Inflammatory macrophage treated with lipopolysaccharide for 4 hours (primary cell): ENCODE results near the gene LDHD.

Experiments used
- DNase-seq: peaks from one replicate; pipeline ENCODE4 v3.0.0-alpha.2; 2020

The LDHD gene

DNA sequence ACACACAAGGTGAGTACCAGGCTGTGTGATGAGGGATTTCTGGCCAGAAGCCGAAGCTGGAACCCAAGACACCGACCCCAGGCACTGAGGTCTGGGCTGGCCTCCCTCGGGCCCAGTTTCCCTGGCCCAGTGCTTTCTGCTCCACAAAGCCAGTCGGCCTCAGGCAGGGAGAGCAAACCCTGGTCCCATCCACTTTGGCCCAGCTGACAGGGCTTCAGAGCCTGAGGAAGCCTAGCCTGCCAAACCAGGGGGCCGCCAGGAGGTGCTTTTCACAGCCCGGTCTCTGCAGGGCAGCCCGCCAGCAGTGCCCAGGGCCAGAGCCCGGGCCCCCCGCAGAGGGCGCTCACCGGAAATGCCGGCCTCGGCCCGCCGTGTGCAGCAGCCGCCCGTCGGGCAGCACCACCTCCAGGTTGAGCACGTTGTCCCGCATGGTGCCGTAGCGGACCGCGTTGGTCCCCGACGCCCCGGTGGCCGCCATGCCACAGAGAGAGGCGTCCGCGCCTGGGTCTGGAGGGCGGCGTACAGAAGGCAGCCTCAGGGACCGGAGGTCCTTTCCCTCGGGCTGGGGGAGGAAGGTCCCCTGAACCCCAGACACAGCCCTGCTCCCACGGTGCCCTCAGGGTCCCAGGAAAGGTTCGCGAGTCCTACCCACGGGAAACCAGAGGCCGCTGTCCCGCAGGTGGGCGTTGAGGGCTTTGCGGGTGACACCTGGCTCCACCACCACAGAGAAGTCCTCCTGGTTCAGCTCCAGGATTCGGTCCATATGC lies 2.2 kb downstream of the LDHD start:
- no peak for DNase-seq

DNA sequence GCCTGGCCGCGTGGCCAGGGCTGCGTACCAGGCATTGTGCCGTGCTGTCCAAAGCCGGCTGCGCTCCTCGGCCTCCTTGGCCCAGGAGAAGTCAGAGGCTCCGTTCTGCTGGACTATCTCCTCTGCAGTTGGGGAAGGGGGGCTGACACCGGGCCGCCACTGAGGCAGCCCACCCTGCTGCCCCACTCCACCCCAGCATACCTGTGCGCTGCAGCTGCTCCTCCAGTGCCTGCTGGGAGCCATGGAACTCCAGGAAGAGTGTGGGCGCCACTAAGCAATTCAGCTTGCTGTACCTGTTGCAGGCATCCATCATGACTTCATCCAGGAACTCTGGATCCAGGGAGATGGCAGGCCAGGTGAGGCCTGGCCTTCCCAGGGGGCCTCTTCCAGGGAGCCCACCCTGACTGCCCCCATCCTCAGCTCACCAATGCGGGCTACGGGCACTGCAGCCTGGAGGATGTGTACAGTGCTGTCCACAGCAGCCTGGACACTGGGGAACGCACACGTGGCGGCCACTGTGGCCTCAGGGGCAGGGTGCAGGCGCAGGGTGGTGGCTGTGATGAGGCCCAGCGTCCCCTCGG lies 2.9 kb downstream of the LDHD start:
- no peak for DNase-seq

DNA sequence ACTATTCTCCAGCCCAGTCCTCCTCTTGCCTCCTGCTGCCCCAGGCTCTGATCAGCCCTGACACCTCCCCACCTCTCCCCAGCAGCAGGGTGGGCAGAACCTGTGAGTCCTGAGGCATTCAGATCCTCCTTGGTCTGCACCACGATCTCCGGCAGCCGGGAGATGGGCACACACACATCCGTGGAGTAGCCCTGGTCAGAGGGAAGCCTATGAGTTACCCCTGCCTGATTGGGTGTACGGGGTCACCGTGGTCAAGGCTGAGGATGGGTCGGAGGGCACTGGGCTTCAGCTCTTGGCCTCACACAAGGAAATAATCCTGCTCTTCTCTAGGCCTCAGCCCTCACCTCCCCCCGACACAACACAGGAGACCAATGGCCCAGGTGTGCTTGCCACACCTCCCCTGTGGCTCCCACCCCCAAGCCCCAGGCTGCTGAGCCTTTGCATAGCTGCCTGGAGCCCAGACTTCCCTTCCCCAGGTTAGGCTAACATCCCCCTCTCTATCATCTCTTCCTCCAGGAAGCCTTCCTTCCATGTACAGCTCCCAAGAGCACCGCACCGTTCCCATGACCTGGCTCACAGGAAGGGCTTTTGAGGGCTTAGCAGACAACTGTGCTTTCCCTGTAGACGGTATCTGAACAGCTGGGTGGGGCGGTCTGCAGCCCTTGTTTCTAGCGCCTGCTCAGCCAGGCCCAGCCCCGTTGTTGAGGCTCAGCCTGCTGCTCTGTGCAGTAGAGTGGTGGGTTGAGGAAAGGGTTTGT lies 3.7 kb downstream of the LDHD start:
- no peak for DNase-seq

DNA sequence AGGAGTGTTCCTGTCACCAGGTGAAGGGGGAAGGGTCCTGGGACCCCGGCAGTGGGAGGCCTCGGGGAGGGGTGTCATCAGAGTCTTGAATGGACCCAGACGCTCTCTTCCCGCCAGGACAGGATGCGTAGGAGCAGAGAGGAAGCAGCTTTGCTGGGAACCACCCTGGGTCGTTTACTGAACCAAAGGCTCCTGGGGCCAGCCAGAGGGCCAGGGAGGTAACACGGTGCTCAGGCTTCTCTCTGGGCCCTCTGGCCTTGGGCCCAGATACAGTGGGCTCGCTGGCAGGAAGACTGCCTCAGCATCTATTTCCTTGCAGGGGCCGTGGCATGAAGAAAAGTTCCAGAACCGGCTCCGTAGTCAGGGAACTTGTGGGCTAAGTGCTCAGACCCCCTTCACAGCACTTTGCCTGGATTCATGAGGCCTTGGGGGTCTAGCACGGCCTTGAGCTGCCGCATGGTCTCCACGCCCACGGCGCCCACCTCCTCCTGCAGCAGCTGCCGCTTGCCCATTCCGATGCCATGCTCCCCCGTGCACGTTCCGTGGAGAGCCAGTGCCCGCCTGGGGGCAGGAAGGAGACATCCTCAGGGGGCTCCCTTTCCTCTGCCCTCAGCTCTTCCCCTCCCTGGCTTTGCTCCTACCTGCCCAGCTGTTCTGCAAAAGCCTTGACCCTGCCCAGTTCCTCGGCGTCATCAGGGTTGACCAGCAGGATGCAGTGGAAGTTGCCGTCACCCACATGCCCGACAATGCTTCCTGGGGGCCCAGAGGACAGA lies 4.4 kb downstream of the LDHD start:
- DNase-seq, result peak; percentile 39

DNA sequence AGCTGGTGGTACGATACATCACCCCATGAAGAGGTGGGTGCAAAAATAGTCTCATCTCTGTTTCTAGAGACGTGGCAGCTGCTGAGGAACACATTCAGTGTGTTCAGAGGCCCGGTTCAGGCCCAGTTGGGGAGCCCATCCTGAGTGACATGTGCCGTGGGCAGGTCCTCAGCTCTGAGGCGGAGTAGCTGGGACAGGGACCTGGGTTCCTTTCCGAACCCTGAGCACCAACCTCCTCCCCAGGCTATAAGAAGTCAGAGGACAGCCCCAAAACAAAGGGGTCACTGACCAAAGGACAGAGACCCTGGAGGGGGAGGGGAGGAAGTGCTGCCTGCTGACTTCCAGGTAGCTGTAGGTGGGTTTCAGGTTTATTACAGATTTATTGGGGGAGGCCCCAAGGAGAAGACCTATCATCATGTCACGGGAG lies 5.1 kb downstream of the LDHD start:
- DNase-seq, result no peak

DNA sequence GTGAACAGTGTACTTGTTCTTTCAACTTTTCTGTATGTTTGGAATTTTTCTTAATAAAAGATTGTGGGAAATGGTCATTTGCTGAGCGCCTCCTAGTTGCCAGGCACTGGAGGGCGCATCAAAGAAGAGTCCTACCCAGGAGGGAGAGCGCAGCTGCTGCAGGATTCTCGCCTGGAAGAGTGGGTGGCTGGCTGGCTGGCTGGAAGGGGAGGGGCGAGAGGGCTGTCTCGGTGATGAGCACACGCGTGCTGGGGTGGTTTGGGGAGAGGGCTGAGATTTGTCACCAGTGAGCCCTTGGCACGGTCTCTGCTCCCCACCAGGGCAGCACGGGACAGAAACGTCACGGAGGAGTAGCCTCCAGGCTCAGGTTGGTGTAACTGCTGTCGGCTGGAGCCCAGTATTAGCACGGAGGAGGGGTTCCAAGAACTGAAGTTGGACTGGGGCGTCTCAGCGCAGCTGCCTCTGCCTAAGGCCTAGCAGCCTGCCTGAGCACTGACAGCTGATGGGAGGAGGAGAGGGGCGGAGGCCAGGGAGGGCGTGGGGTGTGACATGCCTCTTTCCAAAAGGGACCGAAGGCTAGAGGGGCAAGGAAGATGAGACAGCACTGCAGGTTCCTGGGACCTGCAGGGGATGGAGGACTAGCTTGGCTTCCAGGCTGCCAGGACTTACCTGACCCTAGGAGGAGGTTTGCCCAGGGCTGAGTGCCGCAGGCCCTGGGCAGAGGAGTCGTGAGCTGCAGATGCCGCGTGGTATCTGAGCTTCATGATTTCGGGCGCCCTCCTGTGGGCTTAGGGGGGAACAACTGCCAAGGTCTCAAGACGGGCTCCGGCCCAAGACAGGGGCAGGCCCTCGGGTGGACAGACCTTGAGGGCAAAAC lies 5.7 kb downstream of the LDHD start:
- DNase-seq, result peak; percentile 90

DNA sequence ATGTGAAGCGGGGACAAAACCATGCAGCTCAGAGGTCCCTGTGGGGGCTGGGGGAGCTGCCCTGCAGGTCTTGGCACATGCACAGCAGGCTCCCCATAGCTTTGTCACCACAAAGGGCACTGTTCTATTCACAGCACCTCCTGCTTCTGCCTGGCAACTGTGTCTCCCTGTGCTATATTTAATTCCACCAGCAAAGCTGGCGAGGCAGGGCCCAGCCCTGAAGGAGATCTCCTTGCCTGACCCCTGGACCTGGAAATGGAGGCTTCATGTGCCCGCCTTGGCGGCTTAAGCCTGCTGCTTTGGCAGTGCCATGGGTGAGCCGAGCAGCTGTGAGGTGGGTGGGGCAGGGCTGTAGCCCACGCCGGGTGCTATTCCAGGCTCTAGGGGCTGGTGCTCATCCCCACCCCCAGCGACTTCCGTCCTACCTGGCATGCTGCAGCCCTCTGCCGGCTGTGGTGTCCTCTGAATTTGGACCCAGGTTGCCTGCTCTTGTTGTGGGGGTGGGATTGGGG lies 6.8 kb downstream of the LDHD start:
- no peak for DNase-seq

DNA sequence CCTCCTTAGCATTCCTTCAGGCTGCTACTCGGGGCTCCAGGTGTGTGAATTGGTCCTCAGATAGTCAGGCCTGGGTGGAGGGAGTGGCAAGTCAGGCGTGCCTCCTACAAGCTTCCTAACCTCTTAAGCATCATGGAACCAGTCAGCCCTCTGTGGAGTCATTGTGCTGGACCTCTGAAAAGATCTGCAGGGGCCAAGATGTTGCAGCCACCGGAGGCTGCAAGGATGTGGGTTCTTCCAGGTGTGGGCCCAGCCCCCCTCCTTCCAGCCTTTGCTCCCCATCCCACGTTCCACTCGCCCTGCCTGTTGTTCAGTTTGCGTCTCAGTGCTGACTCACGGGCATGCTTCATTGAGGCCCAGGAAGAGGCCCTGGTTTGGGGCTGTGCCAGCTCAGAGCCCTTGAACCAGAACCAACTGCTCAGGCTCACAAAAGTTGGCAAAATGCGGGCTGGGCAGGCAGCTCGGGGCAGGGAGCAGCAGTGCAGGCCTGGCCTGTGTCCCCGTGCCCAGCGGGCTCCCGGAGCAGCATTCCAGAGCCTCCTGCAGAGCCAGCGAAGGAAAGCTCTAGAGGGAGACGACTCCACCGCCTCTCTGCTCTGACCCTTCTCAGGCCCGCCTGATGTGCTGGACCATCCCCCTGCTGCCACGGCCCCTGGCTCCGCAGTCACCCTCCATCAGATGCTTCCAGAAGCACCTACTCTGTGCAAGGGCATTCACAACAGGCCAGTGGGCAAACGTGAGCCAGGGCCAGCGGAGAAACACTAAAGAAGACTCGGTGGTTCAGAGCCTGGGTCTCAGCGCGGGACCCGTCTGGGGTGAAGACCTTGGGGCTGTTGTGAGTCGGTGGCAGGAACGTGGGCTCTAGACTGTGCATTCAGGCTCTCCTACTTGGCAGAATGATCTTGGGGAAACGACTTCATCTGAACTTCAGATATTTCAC lies 7.5 kb downstream of the LDHD start:
- peak; percentile 60 for DNase-seq

DNA sequence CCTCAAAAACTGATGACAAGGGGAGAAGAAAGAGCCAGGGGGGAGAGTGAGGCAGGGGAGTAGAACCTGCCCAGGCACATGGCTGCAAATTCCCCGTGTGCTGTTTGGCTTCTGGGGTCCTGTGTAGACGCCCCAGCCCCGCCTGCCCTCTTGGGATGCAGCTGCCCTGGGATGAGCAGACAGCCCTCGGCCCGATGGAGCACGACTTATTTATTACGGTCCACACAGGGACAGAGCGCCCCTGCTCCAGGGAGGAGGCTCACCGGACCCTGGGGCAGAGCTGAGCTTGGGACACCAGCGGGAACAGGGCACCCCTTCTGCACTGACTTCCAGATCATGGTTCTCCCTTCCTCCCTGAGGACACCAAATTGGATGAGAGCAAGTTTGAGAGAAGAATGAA lies 9.1 kb downstream of the LDHD start:
- DNase-seq, result no peak

DNA sequence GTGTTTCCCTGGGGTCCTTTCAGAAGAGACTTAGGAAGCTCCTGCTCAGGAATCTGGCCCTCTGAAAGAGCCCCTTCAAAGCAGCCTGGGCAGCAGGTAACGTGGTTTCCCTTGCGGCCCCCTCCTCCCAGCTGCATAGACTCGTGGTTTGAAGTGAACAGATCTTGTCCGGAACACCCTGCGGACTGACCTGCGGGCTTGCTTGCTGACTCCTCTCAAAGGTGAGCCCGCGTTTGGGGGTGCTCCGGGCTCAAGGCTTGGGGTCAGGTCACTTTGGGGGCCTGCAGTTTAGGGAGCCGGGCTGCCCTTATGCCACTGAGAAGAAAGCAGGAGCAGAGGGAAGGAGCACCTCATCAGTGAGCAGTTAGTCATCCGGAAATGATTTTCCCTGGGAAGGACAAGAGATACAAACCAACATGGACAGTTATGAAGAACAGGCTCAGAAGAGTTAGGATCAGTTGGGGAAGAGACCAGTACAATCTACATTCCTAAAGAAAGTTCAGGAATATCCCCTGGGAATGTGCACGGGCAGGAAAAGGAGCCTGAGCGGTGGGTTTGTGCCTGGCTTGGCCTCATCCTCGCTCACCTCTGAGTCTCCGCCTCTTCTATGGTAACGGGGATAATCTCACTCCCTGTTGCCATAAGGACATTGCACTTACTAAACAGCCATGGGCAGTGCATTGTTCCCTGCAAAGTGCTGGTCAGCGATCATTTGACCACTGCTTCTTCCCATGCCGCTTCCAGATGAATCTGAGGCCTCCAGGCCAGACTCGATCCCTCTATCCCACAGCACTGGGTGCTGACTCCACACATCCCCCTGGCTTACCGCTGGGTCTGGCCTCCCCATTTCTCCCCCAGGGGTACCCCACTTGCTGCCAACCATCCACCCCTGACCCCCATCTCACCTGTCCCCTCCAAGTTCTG lies 10.0 kb downstream of the LDHD start:
- no peak for DNase-seq

DNA sequence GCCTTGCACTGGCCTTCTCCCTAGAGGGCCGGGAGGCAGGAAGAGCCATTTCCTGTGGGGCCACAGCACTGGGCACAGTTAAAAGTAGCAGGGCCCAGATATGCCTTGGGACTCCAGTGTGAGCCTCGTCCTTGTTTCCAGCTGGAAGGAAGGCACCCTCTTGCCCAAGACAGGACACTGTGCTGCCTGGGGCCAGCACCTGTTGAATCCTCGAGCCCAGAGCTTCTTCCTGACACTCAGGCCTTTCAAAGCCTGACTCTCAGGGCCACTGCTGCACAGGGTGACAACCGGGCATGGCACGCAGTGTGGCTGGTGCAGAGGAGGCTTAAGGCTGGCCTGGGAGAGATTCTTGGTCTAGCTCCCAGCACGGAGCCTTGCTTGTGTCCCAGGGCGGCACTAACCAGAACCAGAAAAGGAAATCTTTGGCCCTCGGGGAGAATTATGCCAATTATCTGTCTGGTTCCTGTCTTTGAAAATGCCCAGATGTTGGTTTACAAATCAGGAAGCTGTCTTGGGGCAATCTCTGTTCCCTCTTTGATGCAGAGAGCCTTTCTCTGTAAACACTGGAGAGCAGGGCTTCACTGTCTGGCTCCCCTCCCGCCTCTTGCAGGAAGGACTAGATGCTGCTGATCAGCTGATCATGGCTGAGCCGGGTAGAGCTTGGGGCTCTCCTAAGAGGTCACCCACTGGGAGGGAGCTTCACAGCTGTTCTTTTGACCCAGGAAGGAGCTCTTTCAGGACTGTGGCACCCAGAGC lies 11.1 kb downstream of the LDHD start:
- DNase-seq, result peak; percentile 67

DNA sequence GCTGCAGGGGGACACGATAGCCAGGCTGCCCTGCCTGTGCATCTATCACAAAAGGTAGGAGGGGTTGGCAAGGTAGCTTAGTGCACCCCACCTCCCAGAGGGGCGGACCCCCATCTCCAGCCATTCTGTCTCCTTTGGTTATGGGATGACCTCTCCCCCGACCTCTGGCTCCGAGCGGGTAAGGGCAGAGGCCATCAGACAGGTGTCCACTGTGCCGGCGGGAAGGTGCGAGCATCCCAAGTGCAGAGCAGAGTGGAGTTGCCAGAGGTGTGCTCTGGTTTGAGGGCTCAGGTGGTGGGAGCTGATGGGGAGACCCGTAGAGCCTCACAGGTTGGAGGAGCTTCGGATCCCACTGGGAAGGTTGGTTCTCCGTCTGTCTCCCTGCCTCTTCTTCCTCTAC lies 11.7 kb downstream of the LDHD start:
- no peak for DNase-seq

DNA sequence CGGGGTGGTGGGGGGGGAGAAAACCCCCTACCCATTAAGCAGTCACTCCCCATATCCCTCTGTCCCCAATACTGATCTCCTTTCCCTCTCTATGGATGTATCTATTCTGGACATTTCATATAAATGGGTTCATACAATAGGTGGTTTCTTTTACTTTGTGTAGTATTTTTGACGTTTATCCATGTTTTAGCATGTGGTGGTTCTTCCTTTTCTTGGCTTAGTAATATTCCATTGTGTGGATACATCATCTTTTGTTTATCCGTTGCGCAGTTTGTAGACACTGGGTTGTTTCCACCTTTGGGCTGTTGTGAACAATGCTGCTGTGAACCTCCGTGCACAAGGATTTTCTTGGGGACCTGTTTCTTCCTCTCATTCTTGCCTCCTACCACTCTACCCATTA lies 12.6 kb downstream of the LDHD start:
- DNase-seq, result no peak

DNA sequence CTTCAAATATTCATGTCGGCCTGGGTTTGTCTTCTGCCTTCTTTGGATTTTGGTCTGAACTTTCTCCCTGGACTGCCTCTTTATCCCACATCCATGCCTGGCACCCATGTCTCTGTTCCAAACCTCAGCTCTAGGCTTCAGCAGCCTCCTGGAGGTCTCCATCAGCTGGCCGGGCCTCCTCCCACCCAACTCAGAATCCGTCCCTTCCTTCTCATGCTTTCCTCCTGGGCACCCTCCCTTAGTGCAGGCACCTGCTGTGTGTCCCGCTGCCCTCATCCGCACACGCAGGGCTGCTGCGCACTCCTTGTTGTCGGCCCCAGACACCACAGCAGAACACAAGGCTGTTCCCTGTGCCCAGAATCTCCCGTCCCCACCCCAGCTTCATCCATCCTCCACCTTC lies 14.0 kb downstream of the LDHD start:
- DNase-seq, result no peak

DNA sequence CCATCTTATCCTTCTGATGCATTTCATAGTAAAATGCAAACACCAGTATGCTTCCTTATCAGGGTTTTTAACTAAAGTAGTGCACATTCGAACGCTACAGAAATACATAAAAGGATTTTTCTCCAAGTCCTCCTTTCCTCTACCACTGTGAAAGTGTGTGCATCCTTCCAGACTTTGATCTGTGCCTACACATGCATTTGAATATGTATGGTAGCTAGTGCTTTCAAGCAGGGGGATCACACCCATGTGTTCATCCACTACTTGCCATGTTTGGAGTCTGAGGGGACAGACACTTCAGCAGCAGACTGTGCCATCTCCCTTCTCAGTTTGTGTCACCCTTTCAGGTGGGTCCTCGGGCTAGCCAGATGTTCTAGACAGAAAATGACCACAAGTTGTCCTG lies 14.9 kb downstream of the LDHD start:
- DNase-seq, result no peak

DNA sequence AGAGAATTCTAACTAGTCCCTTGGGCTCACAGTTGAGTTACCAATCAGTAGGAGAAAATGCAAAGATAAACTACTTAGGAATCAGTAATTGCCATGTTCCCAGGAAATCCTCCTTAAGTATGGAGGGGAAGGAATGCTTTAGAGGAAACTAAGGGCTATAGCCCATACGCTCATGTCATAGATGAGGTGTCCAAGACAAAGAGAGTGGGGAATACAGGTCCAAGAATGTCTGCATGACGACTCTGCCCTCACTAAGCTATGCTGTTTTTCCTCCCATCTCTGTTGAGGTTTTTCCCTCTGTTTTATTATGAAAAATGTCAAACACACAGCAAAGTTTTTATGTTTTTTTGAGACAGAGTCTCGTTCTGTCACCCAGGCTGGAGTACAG lies 16.0 kb downstream of the LDHD start:
- no peak for DNase-seq

DNA sequence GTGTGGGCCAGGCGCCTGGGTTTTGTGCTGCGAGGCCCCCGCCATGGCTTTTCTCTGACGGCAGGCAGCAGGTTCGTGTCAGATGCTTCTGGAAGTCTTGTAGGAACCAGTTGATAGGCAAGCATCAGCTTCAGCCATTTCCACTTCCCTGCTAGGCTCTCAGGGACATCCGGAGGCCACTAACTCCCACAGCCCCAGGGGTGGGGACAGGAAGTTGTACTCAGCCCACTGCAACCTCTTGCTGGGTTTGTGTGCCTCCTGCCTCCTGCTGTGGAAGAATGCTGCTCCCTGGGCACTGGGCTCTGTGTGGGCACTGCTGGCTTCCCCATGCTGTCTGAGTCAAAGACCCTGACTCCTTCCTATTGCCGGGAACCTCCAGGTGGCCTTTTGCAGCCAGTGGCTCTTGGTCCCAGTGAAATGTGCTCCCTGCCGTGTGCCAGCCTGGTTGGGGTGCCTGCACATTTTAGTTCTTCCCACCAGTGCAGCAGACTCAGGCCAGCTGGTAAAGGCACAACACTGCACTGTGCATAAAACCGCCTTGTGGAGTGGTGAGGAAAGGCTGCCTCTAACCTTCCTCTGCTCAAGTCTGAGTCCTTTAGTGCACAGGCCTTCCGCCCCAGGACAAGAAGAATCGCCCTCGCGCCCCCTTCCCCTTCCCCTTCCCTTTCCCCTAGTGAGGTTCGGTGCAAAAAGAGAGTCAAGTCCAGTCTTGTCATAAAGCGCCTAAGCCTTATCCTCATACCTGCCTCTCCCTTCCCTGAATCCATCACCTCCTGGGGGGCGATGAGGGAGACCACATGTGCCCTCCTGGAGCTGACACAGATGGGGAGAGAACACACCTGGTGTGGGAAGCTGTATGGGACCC lies 16.6 kb downstream of the LDHD start:
- DNase-seq, result peak; percentile 71

DNA sequence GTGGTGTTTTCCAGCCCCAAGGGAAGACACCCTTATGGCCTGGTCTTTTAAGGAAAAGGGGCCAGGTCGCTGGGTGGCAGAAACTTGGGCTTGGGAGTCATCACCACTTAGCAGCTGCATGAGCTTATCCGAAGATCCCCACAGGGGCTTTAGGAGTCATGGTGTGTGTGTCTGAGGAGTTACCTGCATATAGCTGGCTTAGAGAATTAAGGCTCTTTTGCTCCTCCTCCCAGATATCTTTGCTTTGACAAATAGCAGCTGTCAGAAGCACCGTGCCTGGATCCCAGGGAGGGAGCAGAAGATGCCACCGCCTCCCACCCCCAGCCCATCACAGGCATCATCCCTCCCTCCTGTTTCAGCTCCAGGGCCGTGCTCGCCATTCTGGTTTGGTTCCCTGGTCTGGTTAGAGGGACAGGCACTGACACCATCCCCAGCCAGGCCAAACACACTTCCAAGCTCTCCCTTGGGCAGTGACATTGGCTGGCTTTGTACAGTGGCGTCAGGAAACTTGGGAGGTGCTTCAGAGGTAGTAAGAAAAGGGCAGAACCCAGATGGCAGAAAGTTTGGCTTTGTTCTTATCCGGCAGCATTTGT lies 17.4 kb downstream of the LDHD start:
- no peak for DNase-seq
